H1 (cell line): Measurements from ENCODE around the gene PDHX. TPM values are rescaled to one million over a fixed set of nuclear protein-coding genes. Genes with fewer than 3 reads are reported as not detected.

Experiments used
- CTCF ChIA-PET: fragments of 300-600 bp; sonication (Branson Sonifier 250); formaldehyde crosslinking; loops from one replicate; lab custom pipeline; 2021; ENCODE audit not compliant: partially characterized antibody; lab: Charles Lee
- POLR2A ChIA-PET: fragments of 300-600 bp; sonication (Branson Sonifier 250); formaldehyde crosslinking; loops from one replicate; lab custom pipeline; 2021; ENCODE audit warnings: inconsistent platforms; ENCODE audit not compliant: partially characterized antibody; lab: Charles Lee
- DNase-seq, 2 experiments: peaks; one replicate each; pipeline versions ENCODE4 v3.0.0 to v3.0.0-alpha.2; 2010 to 2022; ENCODE audit warnings: low spot score in 2 of 2, low read depth in 1 of 2, mixed read lengths in 1 of 2
- FAIRE-seq: peaks from 2 replicates; lab custom pipeline; 2011; peaks lifted over from hg19 to GRCh38; lab: Jason Lieb, UNC
- H2AFZ ChIP-seq: 2 replicates; pipeline ENCODE4 v1.8.1; 2012; ENCODE audit warnings: low read length, inconsistent platforms
- H2AK5ac ChIP-seq: 2 replicates; pipeline ENCODE4 v1.6.1; 2013; ENCODE audit warnings: low read depth, low read length
- H2BK120ac ChIP-seq: replicated peaks from 2 replicates; pipeline ENCODE3; 2013; ENCODE audit warnings: low read depth, low read length, inconsistent platforms
- H2BK12ac ChIP-seq: 2 replicates; pipeline ENCODE4 v1.6.1; 2013; ENCODE audit warnings: low read depth, low read length
- H2BK15ac ChIP-seq: 2 replicates; pipeline ENCODE4 v1.6.1; 2013; ENCODE audit warnings: low read length
- H2BK20ac ChIP-seq: 2 replicates; pipeline ENCODE4 v1.6.1; 2013; ENCODE audit warnings: low read length
- H2BK5ac ChIP-seq: 2 replicates; pipeline ENCODE4 v1.6.1; 2013; ENCODE audit warnings: low read depth, low read length
- H3K14ac ChIP-seq: 2 replicates; pipeline ENCODE4 v1.6.1; 2013; ENCODE audit warnings: inconsistent platforms; ENCODE audit not compliant: insufficient read length
- H3K18ac ChIP-seq: 2 replicates; pipeline ENCODE4 v1.6.1; 2013; ENCODE audit warnings: low read length; ENCODE audit errors: extremely low read depth
- H3K23ac ChIP-seq: 2 replicates; pipeline ENCODE4 v1.6.1; 2013; ENCODE audit warnings: inconsistent platforms; ENCODE audit not compliant: insufficient read length
- H3K23me2 ChIP-seq: 2 replicates; pipeline ENCODE4 v1.6.1; 2013; ENCODE audit warnings: low read depth, low read length
- H3K27ac ChIP-seq: 2 replicates; pipeline ENCODE4 v1.6.1; 2011; ENCODE audit warnings: low read depth, low read length, inconsistent platforms
- H3K27me3 ChIP-seq, 4 experiments: replicated peaks in 1 of 4; 1 replicate in 1 of 4; 2 replicates in 3 of 4; pipeline versions ENCODE4 v1.6.1 to v1.8.1; 2011 to 2013; ENCODE audit warnings: low read length in 3 of 4, mild to moderate bottlenecking in 3 of 4, inconsistent platforms in 2 of 4, mixed read lengths in 2 of 4, moderate library complexity in 1 of 4; ENCODE audit not compliant: control insufficient read depth in 3 of 4, insufficient read depth in 3 of 4; ENCODE audit errors: extremely low read depth in 1 of 4
- H3K36me3 ChIP-seq, 4 experiments: 2 replicates each; pipeline versions ENCODE4 v1.6.1 to v1.8.1; 2011 to 2013; ENCODE audit warnings: mild to moderate bottlenecking in 4 of 4, low read length in 3 of 4, moderate library complexity in 2 of 4, control low read depth in 1 of 4, inconsistent platforms in 1 of 4; ENCODE audit not compliant: insufficient read depth in 4 of 4, control insufficient read depth in 2 of 4
- H3K4ac ChIP-seq: replicated peaks from 2 replicates; pipeline ENCODE3; 2013; ENCODE audit warnings: low read length, low read depth, mixed read lengths, inconsistent platforms; ENCODE audit not compliant: insufficient read length
- H3K4me1 ChIP-seq, 4 experiments: replicated peaks in 1 of 4; 1 replicate in 1 of 4; 2 replicates in 3 of 4; pipeline versions ENCODE4 v1.6.1 to v1.8.1; 2011 to 2013; ENCODE audit warnings: low read length in 3 of 4, inconsistent platforms in 2 of 4, mixed read lengths in 1 of 4; ENCODE audit not compliant: insufficient read depth in 4 of 4, control insufficient read depth in 3 of 4
- H3K4me2 ChIP-seq, 2 experiments: 2 replicates each; pipeline versions ENCODE4 v1.6.1 to v1.8.1; 2011 to 2013; ENCODE audit warnings: low read depth in 2 of 2, low read length in 2 of 2, control low read depth in 1 of 2, inconsistent platforms in 1 of 2, mild to moderate bottlenecking in 1 of 2; ENCODE audit not compliant: insufficient read depth in 1 of 2
- H3K4me3 ChIP-seq, 4 experiments: fragments of 200-600, 300-600 bp in 1 of 4; sonication (generic), shearing (Covaris generic), sonication (Bioruptor Twin) in 1 of 4; 2 replicates each; pipeline versions ENCODE4 v1.5.1 to v1.8.1; 2011 to 2016; ENCODE audit warnings: low read length in 4 of 4, low read depth in 3 of 4, control low read depth in 2 of 4, inconsistent platforms in 2 of 4, mild to moderate bottlenecking in 2 of 4, mixed read lengths in 1 of 4, moderate library complexity in 1 of 4; ENCODE audit not compliant: insufficient read depth in 2 of 4; ENCODE audit errors: extremely low read depth in 1 of 4
- H3K56ac ChIP-seq: replicated peaks from 2 replicates; pipeline ENCODE3; 2013; ENCODE audit warnings: low read depth, mild to moderate bottlenecking, mixed read lengths, low read length, inconsistent platforms; ENCODE audit not compliant: insufficient read length
- H3K79me1 ChIP-seq: 2 replicates; pipeline ENCODE4 v1.6.1; 2013; ENCODE audit warnings: low read depth, low read length, control low read depth
- H3K79me2 ChIP-seq, 2 experiments: 2 replicates each; pipeline versions ENCODE4 v1.6.1 to v1.8.1; 2012 to 2013; ENCODE audit warnings: low read length in 2 of 2, mild to moderate bottlenecking in 2 of 2, inconsistent platforms in 1 of 2; ENCODE audit not compliant: insufficient read depth in 2 of 2, control insufficient read depth in 1 of 2
- H3K9ac ChIP-seq, 4 experiments: replicated peaks in 1 of 4; 1 replicate in 1 of 4; 2 replicates in 3 of 4; pipeline versions ENCODE4 v1.6.1 to v1.8.1; 2011 to 2013; ENCODE audit warnings: low read depth in 3 of 4, low read length in 3 of 4, control low read depth in 2 of 4, mild to moderate bottlenecking in 2 of 4, moderate library complexity in 2 of 4, inconsistent platforms in 1 of 4; ENCODE audit errors: extremely low read depth in 1 of 4
- H3K9me3 ChIP-seq, 2 experiments: 2 replicates each; pipeline versions ENCODE4 v1.6.1 to v1.8.1; 2012 to 2013; ENCODE audit warnings: mild to moderate bottlenecking in 2 of 2, moderate library complexity in 2 of 2, control low read depth in 1 of 2, inconsistent platforms in 1 of 2, low read depth in 1 of 2, low read length in 1 of 2, mixed read lengths in 1 of 2; ENCODE audit not compliant: insufficient read depth in 2 of 2
- H4K20me1 ChIP-seq, 2 experiments: replicated peaks in 1 of 2; 2 replicates each; pipeline versions ENCODE3 to v1.8.1; 2011 to 2013; ENCODE audit warnings: inconsistent platforms in 2 of 2, low read length in 2 of 2, mild to moderate bottlenecking in 1 of 2; ENCODE audit not compliant: insufficient read depth in 2 of 2, control insufficient read depth in 1 of 2
- H4K5ac ChIP-seq: 2 replicates; pipeline ENCODE4 v1.6.1; 2013; ENCODE audit warnings: low read length, low read depth, mixed read lengths, inconsistent platforms; ENCODE audit not compliant: insufficient read length
- H4K8ac ChIP-seq: 2 replicates; pipeline ENCODE4 v1.8.0; 2013; ENCODE audit warnings: mild to moderate bottlenecking, moderate library complexity, low read length, inconsistent platforms; ENCODE audit not compliant: insufficient read depth; ENCODE audit errors: extremely low read depth
- H4K91ac ChIP-seq: replicated peaks from 2 replicates; pipeline ENCODE3; 2013; ENCODE audit warnings: low read length, mixed read lengths, inconsistent platforms; ENCODE audit not compliant: insufficient read length
- CEBPB ChIP-seq: IDR thresholded peaks from 2 replicates; pipeline ENCODE4 v1.6.1; 2012; ENCODE audit warnings: low read depth, low read length
- CREB1 ChIP-seq: IDR thresholded peaks from 2 replicates; pipeline ENCODE4 v1.6.1; 2012; ENCODE audit warnings: inconsistent platforms
- FOSL1 ChIP-seq: IDR thresholded peaks from 2 replicates; pipeline ENCODE4 v1.6.1; 2011; ENCODE audit warnings: mild to moderate bottlenecking, low read depth, low read length, moderate library complexity; ENCODE audit not compliant: insufficient read depth
- GTF2F1 ChIP-seq: IDR thresholded peaks from 2 replicates; pipeline ENCODE4 v1.6.1; 2012; ENCODE audit warnings: low read depth, low read length, improper control_type of control experiment, borderline replicate concordance
- HDAC6 ChIP-seq: IDR thresholded peaks from one replicate; pipeline ENCODE4 v1.7.1; 2012; ENCODE audit warnings: low read depth, mild to moderate bottlenecking, inconsistent platforms, low read length, moderate library complexity
- MAFK ChIP-seq: IDR thresholded peaks from 2 replicates; pipeline ENCODE4 v1.6.1; 2012; ENCODE audit warnings: low read depth, mild to moderate bottlenecking, improper control_type of control experiment, low read length
- PHF8 ChIP-seq: fragments of 200-600 bp; sonication (generic); conservative IDR thresholded peaks from 2 replicates; pipeline ENCODE4 v1.7.1; 2012; ENCODE audit warnings: low read depth, mild to moderate bottlenecking, inconsistent platforms, low read length, moderate library complexity
- RBBP5 ChIP-seq: IDR thresholded peaks from 2 replicates; pipeline ENCODE4 v1.7.1; 2012; ENCODE audit warnings: low read depth, mild to moderate bottlenecking, inconsistent platforms, low read length, moderate library complexity, borderline replicate concordance
- RFX5 ChIP-seq: IDR thresholded peaks from 2 replicates; pipeline ENCODE4 v1.6.1; 2011; ENCODE audit warnings: low read depth, low read length, improper control_type of control experiment, borderline replicate concordance
- RNF2 ChIP-seq: fragments of 200-900, 300-1000 bp; sonication (generic); IDR thresholded peaks from 2 replicates; pipeline ENCODE4 v1.7.1; 2016; ENCODE audit warnings: borderline replicate concordance, low read depth, mild to moderate bottlenecking, antibody characterized with exemption, low read length; ENCODE audit not compliant: poor library complexity, severe bottlenecking; ENCODE audit errors: missing control alignments
- RXRA ChIP-seq: IDR thresholded peaks from 2 replicates; pipeline ENCODE4 v1.6.1; 2011; ENCODE audit warnings: low read depth, mild to moderate bottlenecking, low read length, moderate library complexity; ENCODE audit not compliant: insufficient read depth
- SP2 ChIP-seq: IDR thresholded peaks from 2 replicates; pipeline ENCODE4 v1.6.1; 2012; ENCODE audit warnings: mild to moderate bottlenecking, low read length, inconsistent platforms
- SRF ChIP-seq: IDR thresholded peaks from 2 replicates; pipeline ENCODE4 v1.6.1; 2011; ENCODE audit warnings: mild to moderate bottlenecking, low read depth, low read length, moderate library complexity
- WGBS, 2 experiments: shearing (Covaris generic) in 1 of 2; methylation state at CpG; one replicate each; pipeline versions ENCODE4 v1.1.6 to v1.1.7; 2013 to 2015; ENCODE audit warnings: low lambda C conversion rate in 2 of 2, mixed read lengths in 2 of 2, inconsistent platforms in 1 of 2, low coverage in 1 of 2, missing lambda C conversion rate in 1 of 2; ENCODE audit not compliant: insufficient replicate concordance in 2 of 2, insufficient coverage in 1 of 2, insufficient read length in 1 of 2; ENCODE audit errors: extremely low coverage in 1 of 2, missing lambda C conversion rate in 1 of 2; 5-methylcytosine and 5-hydroxymethylcytosine counted together
- polyA plus RNA-seq, 7 experiments: library from polyadenylated mRNA; depleted of rRNA in 3 of 7; stranded (reverse) in 5 of 7; unstranded in 2 of 7; fragments of >200 nt in 5 of 7; fragments of 200-250 nt in 2 of 7; gene quantifications; 1 replicate in 5 of 7; 2 replicates in 1 of 7; 4 replicates in 1 of 7; pipeline versions ENCODE4 v1.2.1 to v1.2.3, GENCODE V29; 2011 to 2013; ENCODE audit warnings: missing spikeins in 2 of 7, mixed read lengths in 2 of 7
- total RNA-seq: library from RNA; stranded (reverse); fragmentation: NEBNext Ultra II Directional; extraction: Animal tissue kit (Norgen Biotek cat#: 25700); gene quantifications from 2 replicates; pipeline ENCODE4 v1.2.1, GENCODE V29; 2021
- TF ChIP-seq, protein P1 (sequence below): IDR thresholded peaks from 2 replicates; pipeline ENCODE4 v1.6.1; 2011; ENCODE audit warnings: low read length, improper control_type of control experiment

PDHX gene
- total and polyA plus RNA-seq, 2 of the 8 experiments (the other 6 are each of a cell fraction or from before 2014, with no cell fraction given) = 12.4 to 51.9 TPM

- Histone ChIP-seq H2BK5ac (no peak overlapping the region), H2AK5ac (no peak overlapping the region), H3K79me2 (no peaks in the 10 kb centered on the region), H2BK12ac (no peak overlapping the region), H4K20me1 (no peaks in the 10 kb centered on the region), H3K56ac (no peak overlapping the region), H4K91ac (no peak overlapping the region), H3K36me3 (no peaks in the 10 kb centered on the region), H3K4ac (no peak overlapping the region), H3K9ac (no peak overlapping the region), H3K27me3 (peaks cover 0 to 2% (median 0%) of the 10 kb centered on the region in 4 experiments; a peak in 1 of 7 replicates), H3K79me1 (no peaks in the 10 kb centered on the region), H3K14ac (no peak overlapping the region), H3K4me3 (no peak overlapping the region), H3K18ac (no peak overlapping the region), H3K9me3 (no peaks in the 10 kb centered on the region), H3K23ac (no peak overlapping the region), H3K4me2 (no peak overlapping the region), H2BK15ac (no peak overlapping the region), H2BK120ac (no peak overlapping the region), H3K27ac (no peak overlapping the region), H3K23me2 (no peaks in the 10 kb centered on the region), H4K8ac (no peak overlapping the region), H3K4me1 (no peaks in the 10 kb centered on the region; a peak in 2 of 7 replicates), H4K5ac (no peak overlapping the region), H2BK20ac (no peak overlapping the region), H2AFZ (no peak overlapping the region)
- CTCF ChIA-PET = interaction anchor here (0.6 to 2.0 kb wide), 5 partner anchors 10 to 380 kb away, joined by 3 to 5 read pairs (median 4); no protein-coding TSS in a partner anchor
- WGBS, 2 experiments = 100% methylated on average over 1 of the region's 2 CpGs; no CpG with 5 or more reads in 1 of the 2 experiments
- no peak for DNase-seq
- no peak for FAIRE-seq
- POLR2A ChIA-PET = no interaction called here
- no peak for TF ChIP-seq GTF2F1
- no peak for TF ChIP-seq CEBPB
- no peak for TF ChIP-seq RXRA
- TF ChIP-seq SP2 = no peak
- no peak for TF ChIP-seq HDAC6
- TF ChIP-seq CREB1 = no peak
- no peak for TF ChIP-seq PHF8
- no peak for TF ChIP-seq FOSL1
- no peak for TF ChIP-seq RBBP5
- TF ChIP-seq RNF2 = no peak
- TF ChIP-seq MAFK = no peak
- TF ChIP-seq, protein P1, sequence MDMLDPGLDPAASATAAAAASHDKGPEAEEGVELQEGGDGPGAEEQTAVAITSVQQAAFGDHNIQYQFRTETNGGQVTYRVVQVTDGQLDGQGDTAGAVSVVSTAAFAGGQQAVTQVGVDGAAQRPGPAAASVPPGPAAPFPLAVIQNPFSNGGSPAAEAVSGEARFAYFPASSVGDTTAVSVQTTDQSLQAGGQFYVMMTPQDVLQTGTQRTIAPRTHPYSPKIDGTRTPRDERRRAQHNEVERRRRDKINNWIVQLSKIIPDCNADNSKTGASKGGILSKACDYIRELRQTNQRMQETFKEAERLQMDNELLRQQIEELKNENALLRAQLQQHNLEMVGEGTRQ = no peak
- TF ChIP-seq RFX5 = no peak
- no peak for TF ChIP-seq SRF
Measured at GRCh38 chr11:35011944-35012343, 95.5 kb downstream of the PDHX start.
